SK-MEL-5 (cell line): ENCODE measurements around the gene TAF3. TPM values are rescaled to one million over a fixed set of nuclear protein-coding genes. Genes with fewer than 3 reads are reported as not detected.

Source experiments
- DNase-seq: peaks from one replicate; pipeline ENCODE4 v3.0.0-alpha.2; 2016; ENCODE audit warnings: low read depth, low spot score
- in situ Hi-C: cut with HindIII; loops from 2 replicates; pipeline ENCODE4 v1.10.0; 2016; ENCODE audit warnings: low sequenced_read_pairs, high pct_unique_total_duplicates, low pct_unique_long_range_greater_than_20kb
- total RNA-seq: library from RNA; depleted of rRNA; stranded (reverse); fragments of >200 nt; shearing (Covaris generic); gene quantifications from 2 replicates; pipeline ENCODE4 v1.2.3, GENCODE V29; 2014

Gene TAF3
- total RNA-seq, 1 experiment from 2014 or later, result 0.98 TPM

- in situ Hi-C loops, result no loop called here
- no peak for DNase-seq
Observed at GRCh38 chr10:7945034-7945433, 126.7 kb downstream of the TAF3 start.

DNA sequence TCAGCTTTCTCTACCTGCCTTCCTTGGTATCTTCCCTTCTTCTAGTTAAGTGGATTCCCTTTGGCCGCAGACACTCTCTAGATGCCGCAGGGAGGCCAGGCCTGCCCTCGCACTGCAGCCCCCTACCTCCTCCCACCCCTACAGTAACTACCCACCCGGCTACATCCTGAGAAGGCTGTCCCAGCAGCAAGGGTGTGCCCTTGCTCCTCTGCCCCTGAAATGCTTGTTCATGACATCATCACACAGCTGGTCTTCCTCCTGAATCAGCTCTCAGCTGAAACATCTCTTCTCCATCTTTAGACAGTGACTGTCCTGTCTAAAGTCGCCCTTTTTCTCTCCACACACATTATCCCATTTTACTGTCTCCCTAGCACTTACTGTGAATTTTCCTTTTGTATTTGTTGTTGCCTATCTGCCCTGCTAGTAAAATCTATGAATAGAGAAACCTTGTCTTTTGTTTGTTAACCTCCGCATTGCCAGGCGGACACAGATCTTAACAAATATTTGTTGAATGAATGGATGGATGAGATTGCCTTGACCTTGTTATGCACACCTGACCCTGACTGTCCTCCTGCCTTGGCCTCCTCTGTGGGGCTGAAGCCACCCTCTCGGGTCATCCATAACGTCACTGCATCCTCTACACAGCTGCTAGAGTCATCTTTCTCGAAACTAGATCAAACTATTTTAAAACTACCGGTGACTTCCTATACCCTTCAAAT is 127.3 kb downstream of the TAF3 start:
- DNase-seq, result no peak
- in situ Hi-C loops, result no loop called here

GRCh38 chr10:7948371-7949000 is 130.2 kb downstream of the TAF3 start:
- in situ Hi-C loops, result no loop called here
- no peak for DNase-seq

- no peak for DNase-seq
- in situ Hi-C loops, result no loop called here
Observed at GRCh38 chr10:7950981-7951847, 132.9 kb downstream of the TAF3 start.

DNA sequence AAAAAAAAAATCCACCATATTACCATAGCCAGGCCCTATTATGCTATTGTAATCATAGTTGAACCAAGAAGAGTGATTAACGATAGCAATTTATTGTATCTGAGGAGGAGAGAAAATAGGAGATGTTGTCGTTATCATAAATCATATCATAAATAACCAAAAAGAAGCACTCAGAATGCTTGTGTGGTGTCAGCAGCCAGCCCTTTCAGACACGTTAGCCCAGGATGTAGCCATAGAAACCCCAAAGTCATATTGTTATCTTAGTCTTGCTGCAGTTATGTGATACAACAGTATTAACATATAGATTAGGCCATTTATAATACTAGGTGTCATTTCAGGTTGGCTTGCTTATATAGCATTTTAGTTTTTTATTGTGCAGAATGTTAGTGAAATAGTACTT is 134.0 kb downstream of the TAF3 start:
- in situ Hi-C loops, result no loop called here
- DNase-seq, result no peak

- no peak for DNase-seq
- in situ Hi-C loops, result no loop called here
Observed at GRCh38 chr10:7953447-7953846, 135.1 kb downstream of the TAF3 start.

DNA sequence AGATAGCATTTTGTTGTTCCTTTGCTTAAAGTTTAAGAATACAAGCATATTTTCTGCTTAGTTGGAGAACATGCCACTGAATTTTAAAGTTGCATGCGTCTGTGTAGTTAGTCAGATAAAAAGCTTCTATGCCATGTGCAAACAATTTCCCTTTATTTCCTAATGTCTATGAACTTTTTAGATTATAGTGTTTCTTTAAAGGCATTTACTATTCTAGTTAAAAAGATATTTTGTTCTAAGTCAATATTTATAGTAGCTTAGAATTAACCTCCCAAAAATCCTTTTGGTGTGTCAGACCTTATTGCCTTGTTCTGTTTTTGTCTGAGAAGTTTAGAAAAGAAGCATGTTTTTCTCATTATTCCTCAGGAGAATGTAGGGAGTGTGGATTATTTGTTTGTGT is 137.1 kb downstream of the TAF3 start:
- in situ Hi-C loops, result no loop called here
- DNase-seq, result no peak

DNA sequence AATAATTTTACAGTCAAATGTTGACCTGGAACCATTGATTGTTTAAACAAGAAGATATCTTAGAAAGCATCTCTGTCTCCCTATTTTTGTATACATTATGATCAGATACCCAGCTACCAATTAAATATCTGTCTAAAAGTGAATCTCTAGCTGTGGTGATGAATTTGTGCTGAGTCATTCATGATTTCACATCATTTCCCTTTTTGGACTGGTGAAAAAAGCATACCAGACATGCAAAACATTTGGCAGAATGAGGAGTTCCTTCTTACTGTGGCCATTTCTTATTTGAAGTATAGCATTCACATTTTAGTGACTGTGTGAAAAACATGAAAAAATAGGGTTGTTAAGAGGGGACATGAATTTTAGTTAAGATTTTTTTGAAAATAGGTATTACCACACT is 138.2 kb downstream of the TAF3 start:
- DNase-seq, result no peak
- in situ Hi-C loops, result no loop called here

DNA sequence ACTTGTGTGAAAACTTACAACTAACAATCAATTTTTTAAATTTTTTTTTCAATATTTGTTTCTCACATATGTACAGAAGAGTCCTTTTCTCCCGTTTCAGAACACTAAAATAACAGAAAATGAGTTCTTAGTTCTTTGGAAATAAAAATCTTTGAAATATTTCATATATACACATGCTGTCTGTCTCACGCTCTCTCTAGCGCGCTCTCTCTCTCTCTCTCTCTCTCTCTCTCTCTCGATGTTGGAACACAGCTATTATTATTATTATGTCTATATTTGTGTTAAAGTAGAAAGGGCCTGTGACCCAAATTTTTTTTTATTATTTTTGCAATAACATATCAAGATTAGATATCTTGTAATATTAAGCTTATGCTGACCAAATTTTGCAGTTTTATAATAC is 139.3 kb downstream of the TAF3 start:
- in situ Hi-C loops, result no loop called here
- DNase-seq, result no peak

DNA sequence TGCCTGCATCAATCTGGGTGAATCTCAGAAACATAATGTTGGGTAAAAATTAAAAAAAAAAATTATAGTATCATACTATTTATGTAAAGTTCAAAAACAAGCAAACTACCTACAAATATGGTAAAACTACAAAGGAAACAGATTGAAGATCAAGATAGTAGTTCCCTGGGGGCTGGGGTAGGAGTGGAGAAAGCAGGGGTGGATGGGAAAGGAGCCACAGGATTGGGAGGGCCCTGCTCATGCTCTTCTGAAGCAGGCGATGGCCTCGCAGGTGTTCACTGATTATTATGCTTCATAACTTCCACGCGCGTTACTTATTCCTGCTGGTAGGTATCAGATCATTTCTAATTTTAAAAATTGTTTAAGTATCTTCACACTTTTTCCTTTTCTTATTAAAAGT is 140.1 kb downstream of the TAF3 start:
- in situ Hi-C loops, result no loop called here
- DNase-seq, result no peak

GRCh38 chr10:7960108-7960507 is 141.8 kb downstream of the TAF3 start:
- no peak for DNase-seq
- in situ Hi-C loops, result no loop called here

GRCh38 chr10:7962592-7962991 is 144.3 kb downstream of the TAF3 start:
- in situ Hi-C loops, result no loop called here
- DNase-seq, result no peak

DNA sequence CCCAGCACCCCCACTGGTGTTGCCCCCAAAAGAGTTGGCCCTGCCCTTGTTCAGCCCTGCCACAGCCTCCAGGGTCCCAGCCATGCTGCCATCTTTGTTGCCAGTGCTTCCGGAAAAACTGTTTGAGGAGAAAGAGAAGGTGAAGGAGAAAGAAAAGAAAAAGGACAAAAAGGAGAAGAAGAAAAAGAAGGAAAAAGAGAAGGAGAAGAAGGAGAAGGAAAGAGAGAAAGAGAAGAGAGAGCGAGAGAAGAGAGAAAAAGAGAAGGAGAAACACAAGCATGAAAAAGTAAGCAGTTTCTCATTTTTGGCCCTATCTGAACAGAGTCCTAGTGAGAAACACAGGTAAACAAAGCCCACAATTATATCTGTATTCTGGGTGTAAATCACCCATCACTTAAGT is 147.2 kb downstream of the TAF3 start:
- no peak for DNase-seq
- in situ Hi-C loops, result no loop called here

DNA sequence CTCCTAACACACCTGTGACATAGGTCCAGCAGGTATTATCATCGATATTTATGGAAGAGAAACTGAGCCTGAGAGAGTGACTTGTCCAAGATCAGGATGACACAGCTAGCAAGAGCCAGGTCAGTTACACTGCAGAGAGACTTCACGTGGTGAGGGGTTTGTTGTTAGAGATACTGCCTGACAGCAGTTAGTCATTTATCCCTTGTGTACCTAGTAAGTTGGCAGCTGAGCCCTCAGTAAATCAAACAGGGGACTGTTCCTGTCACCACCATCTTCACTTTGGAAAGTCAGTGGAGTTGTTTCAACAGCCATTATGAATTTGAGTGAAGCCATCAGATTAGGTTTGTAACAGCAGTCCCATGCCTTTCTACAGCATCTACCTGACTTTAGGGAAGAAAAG is 148.7 kb downstream of the TAF3 start:
- in situ Hi-C loops, result no loop called here
- no peak for DNase-seq

DNA sequence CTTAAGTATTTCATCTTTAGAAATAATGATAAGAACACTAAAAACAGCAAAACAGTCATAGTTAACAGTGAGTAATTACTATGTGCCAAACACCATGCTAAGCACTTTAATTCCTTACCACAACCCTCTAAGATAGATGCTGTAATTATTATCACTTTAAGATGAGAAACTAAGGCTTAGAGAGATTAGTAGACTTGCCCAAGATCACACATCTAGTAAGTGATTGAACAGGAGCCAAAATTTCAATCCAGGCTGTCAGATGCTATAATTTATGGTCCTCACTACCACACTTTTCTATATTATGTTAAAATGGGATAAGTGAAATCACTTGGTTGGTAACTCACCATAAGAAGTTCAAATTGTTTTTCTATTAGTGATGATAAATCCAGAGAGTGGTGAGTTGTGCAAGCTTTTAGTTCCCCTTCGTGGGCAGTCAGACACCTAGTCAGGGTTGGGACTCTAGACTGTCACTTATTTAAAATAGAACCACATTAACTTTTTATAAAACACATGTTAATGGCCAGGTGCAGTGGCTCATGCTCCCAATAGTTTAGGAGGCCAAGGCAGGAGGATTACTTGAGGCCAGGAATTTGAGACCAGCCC is 150.3 kb downstream of the TAF3 start:
- in situ Hi-C loops, result no loop called here
- no peak for DNase-seq

DNA sequence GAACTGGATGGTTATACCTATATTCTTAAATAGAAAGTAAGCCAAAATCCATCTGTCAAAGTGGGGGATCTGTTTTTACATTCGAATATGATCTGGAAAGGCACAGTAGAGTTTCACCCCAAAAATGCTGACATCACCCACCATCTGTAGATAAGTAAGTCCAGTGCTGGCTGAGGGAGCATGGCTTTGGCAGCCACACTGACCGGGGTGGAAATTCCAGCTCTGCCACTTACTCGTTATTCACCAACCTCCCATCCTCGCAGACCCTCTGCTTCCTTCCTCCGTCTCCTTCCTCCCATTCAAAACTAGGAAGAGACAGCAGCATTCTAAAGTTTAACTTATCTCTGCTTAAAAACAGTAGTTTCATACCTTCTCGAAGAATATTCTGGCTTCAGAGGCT is 151.3 kb downstream of the TAF3 start:
- in situ Hi-C loops, result no loop called here
- no peak for DNase-seq

- in situ Hi-C loops, result no loop called here
- no peak for DNase-seq
Observed at GRCh38 chr10:7971949-7972348, 153.6 kb downstream of the TAF3 start.

- no peak for DNase-seq
- in situ Hi-C loops, result no loop called here
Observed at GRCh38 chr10:7972367-7972766, 154.1 kb downstream of the TAF3 start.
